GM08714 (cell line): ENCODE measurements around the gene ADAM12.

ENCODE experiments used
- H3K4me3 ChIP-seq: fragments of 200-500 bp; sonication (Bioruptor generic); 2 replicates; pipeline ENCODE4 v1.5.1; 2014; ENCODE audit warnings: mild to moderate bottlenecking, low read length, inconsistent platforms
- ZNF274 ChIP-seq: IDR thresholded peaks from 2 replicates; pipeline ENCODE4 v1.6.1; 2012; ENCODE audit warnings: mild to moderate bottlenecking, low read depth, low read length

ADAM12 gene

GRCh38 chr10:126387931-126388911 lies at the start of gene ADAM12:
Gene ADAM12 (minus strand): TSS chr10:126388477. CDS start chr10:126388145, 332 bp downstream.
- no peak within 1 kb of the TSS for H3K4me3 ChIP-seq
- no peak for TF ChIP-seq ZNF274

DNA sequence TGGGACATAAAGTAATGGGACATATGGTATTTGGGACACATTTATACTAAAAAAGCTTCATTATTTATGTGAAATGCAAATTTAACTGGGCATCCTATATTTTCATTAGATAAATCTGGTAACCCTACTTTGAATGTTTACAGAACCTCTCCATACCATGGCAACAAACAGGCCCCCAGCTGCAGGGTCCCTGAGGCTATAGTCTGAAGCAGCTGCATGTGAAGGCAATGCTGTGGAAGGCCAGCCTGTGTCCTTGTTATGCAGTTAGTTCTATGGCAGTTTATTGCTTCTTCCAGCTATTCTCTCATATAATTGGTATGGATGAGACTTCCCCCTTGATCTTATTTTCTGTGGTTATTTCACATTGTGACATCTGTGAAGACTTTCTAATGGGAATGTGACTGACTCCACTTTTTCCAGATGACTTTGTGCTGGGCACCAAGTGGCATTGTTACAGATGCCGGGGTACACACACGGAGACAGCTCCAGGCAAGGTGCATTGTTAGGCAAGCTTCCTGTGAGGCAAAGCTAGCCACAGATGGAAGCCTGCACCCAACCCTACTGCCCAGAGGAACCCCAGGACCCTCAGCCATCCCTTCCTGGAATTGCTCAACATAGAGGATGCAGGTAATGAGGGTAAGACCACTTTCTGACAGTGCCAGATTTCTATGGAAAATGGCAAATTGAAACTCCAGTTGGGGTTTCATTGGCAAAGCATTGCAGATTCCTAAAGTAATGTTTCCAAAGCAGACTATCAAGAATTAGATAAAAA lies 49.5 kb upstream of the ADAM12 start:
- H3K4me3 ChIP-seq, result no peak overlapping the region
- TF ChIP-seq ZNF274, result no peak

DNA sequence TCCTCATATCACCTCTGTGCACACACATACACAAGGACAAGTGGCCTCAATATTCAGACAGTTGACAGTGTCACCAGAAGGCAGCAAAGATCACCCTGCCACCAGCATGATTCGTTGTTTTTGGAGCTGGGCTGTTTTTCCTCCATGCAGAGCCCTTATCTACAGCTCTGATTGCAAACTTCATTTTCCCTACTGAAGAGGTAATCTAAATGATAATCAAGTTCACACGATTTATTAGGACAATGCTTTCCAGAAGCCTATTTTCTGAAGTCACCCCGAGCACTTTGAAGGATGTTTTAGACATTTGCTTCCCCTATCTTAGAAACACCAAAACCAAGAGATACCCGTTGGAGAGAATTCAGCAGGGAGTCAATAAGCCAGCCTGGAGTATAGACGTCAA lies 46.0 kb upstream of the ADAM12 start:
- TF ChIP-seq ZNF274, result no peak
- H3K4me3 ChIP-seq, result no peak overlapping the region

DNA sequence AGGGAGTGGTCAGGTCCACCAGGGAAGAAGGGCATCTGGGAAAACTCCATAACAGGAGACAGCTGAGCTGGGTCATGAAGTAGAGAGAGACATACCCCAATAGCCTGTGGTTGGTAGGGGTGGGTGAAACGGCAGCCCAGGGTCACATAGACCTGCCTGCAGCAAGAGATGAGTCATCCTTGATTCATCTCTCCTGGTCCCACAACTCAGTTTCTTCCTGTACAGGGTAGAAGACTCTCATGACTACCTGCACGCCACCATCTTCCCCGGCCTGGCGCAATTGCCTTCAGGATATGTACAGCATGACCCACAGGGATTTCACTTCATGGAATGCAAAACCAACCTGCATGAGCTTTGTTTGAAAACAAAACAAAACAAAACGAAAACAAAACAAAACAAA lies 45.1 kb upstream of the ADAM12 start:
- H3K4me3 ChIP-seq, result no peak overlapping the region
- TF ChIP-seq ZNF274, result no peak

DNA sequence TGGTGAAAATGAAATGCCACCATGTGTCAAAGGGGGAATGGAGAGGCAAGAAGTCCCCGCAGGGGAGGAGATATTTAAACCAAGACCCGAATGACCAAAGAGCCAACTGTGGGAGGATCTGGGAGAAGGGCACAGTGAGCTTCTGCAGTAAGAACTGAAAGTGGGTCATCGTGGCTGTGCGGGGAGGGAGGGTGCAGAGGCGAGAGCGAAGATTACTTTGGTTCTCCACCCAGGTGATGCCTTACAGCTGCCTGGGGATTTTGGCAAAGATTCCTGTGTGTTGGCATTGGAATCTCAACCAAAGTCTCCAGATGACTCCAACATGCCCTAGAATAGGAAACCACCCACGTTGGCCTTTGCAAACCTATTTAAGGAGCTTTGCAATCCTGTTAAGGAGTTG lies 44.2 kb upstream of the ADAM12 start:
- no peak for TF ChIP-seq ZNF274

DNA sequence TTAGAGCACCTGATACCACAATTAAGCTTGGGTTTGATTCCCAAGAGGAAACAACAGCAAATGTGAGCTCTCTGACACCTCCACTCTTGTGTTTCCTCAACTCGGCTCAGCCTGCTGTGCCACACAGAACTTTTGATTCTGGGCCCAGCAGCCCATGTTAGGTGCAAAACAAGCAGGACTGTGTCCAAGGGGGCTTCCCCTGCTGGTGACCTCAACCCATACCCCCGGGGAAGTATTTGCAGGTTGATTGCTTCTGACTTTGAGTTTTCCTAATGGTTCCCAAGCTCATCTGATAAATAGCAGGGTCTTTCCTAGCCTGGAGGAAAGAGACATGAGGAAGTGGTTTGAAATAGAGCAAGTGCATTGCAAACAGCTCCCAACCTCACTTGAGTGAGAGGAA lies 43.5 kb upstream of the ADAM12 start:
- no peak for TF ChIP-seq ZNF274
- no peak overlapping the region for H3K4me3 ChIP-seq

More for the DNA sequence above, 44.2 kb upstream of the ADAM12 start:
- H3K4me3 ChIP-seq, result no peak overlapping the region

GRCh38 chr10:126430512-126430911 lies 42.2 kb upstream of the ADAM12 start:
- no peak for TF ChIP-seq ZNF274
- no peak overlapping the region for H3K4me3 ChIP-seq

DNA sequence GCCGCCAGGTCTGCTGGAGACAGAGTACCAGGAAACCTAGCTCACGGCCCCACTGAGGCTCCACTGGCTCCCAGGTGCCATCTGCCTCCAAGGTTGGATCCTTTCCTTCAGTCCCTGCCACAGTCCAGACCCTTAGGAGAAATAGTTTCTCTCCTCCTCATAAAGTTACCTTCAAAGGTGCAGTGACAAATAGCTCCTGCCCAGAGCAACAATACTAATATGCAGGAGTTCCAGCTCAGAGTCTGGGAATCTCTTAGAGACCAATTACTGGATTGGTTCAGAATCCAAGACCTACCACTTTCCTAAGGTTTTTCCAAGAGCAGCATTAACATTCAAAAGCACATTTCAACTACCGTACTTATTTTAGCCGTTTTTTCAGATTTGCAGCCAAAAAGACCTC lies 41.0 kb upstream of the ADAM12 start:
- TF ChIP-seq ZNF274, result no peak
- no peak overlapping the region for H3K4me3 ChIP-seq

GRCh38 chr10:126425489-126426065 lies 37.3 kb upstream of the ADAM12 start:
- no peak for TF ChIP-seq ZNF274

GRCh38 chr10:126425032-126425431 lies 36.8 kb upstream of the ADAM12 start:
- H3K4me3 ChIP-seq, result no peak overlapping the region
- TF ChIP-seq ZNF274, result no peak

More at GRCh38 chr10:126425489-126426065, 37.3 kb upstream of the ADAM12 start:
- H3K4me3 ChIP-seq, result no peak overlapping the region

DNA sequence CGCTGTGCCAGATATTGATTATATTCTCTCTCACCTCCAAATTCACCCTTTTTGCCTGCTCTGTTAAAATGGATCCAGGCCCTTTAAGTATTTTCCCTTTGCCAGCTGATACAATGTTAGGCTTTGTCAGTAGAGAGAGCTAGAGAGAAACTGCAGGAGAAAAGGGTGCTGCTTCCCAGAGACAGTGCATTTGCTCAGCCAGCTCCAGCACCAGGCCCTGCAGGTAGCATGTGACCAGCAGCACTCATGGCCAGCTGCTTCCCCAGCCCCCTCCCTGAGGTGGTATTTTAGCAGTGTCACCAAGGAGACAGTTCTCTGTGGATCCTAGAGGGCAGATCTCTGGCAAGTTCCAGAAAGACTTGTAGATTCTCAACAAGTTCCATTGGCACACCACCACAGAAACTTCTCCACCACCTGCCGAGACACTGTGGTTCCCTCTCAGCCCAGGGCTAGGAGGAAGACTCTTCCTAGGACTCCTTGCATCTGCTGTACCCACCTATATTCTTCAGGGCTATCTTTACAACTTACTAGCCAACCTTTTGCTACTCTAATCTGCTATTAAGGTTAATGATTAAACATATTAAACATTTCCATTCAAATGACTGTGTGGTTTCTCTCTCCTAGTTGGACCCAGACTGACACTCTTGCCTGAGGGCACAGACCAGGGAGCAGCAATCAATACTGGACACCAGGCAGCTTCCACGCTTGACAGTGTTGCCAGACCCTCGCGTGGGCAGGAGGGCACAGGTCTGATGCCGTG lies 35.6 kb upstream of the ADAM12 start:
- H3K4me3 ChIP-seq, result no peak overlapping the region
- no peak for TF ChIP-seq ZNF274

- no peak for TF ChIP-seq ZNF274
- H3K4me3 ChIP-seq, result no peak overlapping the region
Measured at GRCh38 chr10:126422567-126422966, 34.3 kb upstream of the ADAM12 start.

DNA sequence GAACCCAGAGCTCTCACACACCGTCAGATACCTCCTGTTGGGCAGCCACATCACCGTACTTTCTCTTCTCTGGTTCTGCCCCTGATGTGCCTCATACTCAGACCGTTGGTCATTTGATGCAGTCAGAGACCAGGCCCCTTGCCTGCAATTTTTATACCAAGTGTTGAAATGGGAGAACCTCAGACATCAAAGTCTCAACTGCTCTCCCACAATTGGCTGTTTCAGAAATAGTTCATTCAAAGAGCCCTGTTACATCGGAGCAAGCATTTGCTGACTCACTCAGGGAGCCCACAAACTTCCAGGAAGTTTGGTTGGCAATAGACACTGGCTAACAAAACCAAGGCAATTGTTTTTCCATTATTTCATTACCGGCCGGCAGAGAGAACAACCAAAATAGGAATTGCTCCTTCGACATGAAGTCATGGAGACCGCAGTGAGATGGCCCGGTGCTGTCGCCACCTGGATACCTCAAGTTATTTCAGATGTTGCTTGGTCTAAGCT lies 33.5 kb upstream of the ADAM12 start:
- no peak overlapping the region for H3K4me3 ChIP-seq
- TF ChIP-seq ZNF274, result no peak
